Osteoblast (primary cell): ENCODE data around the gene ADCY1. TPM values are rescaled to one million over a fixed set of nuclear protein-coding genes. Genes with fewer than 3 reads are reported as not detected.

Experiments
- DNase-seq: peaks from one replicate; pipeline ENCODE4 v3.0.0; 2011; ENCODE audit warnings: low spot score, mixed read lengths; ENCODE audit not compliant: insufficient read length; ENCODE audit errors: missing footprints
- H2AFZ ChIP-seq: 2 replicates; pipeline ENCODE4 v1.6.0; 2011; ENCODE audit warnings: mild to moderate bottlenecking, low read length
- H3K27ac ChIP-seq: 2 replicates; pipeline ENCODE4 v1.5.1; 2011; ENCODE audit warnings: mild to moderate bottlenecking, low read depth, low read length, moderate library complexity
- H3K27me3 ChIP-seq: 2 replicates; pipeline ENCODE4 v1.6.0; 2012; ENCODE audit warnings: mild to moderate bottlenecking, control low read depth, inconsistent platforms, low read length, moderate library complexity; ENCODE audit not compliant: insufficient read depth
- H3K36me3 ChIP-seq: 2 replicates; pipeline ENCODE4 v1.5.1; 2011; ENCODE audit warnings: mild to moderate bottlenecking, low read length, control low read depth, moderate library complexity; ENCODE audit not compliant: insufficient read depth
- H3K4me1 ChIP-seq: 2 replicates; pipeline ENCODE4 v1.5.1; 2011; ENCODE audit warnings: mild to moderate bottlenecking, low read length, control low read depth, moderate library complexity; ENCODE audit not compliant: insufficient read depth
- H3K4me2 ChIP-seq: 2 replicates; pipeline ENCODE4 v1.6.0; 2011; ENCODE audit warnings: mild to moderate bottlenecking, low read length; ENCODE audit not compliant: insufficient read depth
- H3K4me3 ChIP-seq: fragments of 200-600 bp; sonication (generic); 3 replicates; pipeline ENCODE4 v1.5.1; 2012; ENCODE audit warnings: mild to moderate bottlenecking, low read length, inconsistent platforms; ENCODE audit not compliant: insufficient read depth
- H3K79me2 ChIP-seq: 2 replicates; pipeline ENCODE4 v1.6.0; 2012; ENCODE audit warnings: mild to moderate bottlenecking, low read length, control low read depth, inconsistent platforms; ENCODE audit not compliant: insufficient read depth
- H3K9me3 ChIP-seq: 2 replicates; pipeline ENCODE4 v1.5.1; 2011; ENCODE audit warnings: low read depth, low read length, control low read depth
- H4K20me1 ChIP-seq: 2 replicates; pipeline ENCODE4 v1.6.0; 2012; ENCODE audit warnings: mild to moderate bottlenecking, low read length, control low read depth; ENCODE audit not compliant: insufficient read depth
- CTCF ChIP-seq: IDR thresholded peaks from 2 replicates; pipeline ENCODE4 v1.5.1; 2011; ENCODE audit warnings: mild to moderate bottlenecking, low read depth, low read length, moderate library complexity; ENCODE audit errors: extremely low read depth
- total RNA-seq: library from RNA; depleted of rRNA; stranded (reverse); fragments of >200 nt; gene quantifications from 2 replicates; pipeline ENCODE4 v1.2.3, GENCODE V29; 2012

The ADCY1 gene
- total RNA-seq, 1 donor, result 1.1 TPM

- Histone ChIP-seq H3K27ac (no peak overlapping the region), H3K36me3 (no peaks in the 10 kb centered on the region), H3K4me2 (no peak overlapping the region), H3K4me1 (no peaks in the 10 kb centered on the region), H2AFZ (no peak overlapping the region), H3K4me3 (no peak overlapping the region), H3K27me3 (peaks cover 2% of the 10 kb centered on the region), H3K9me3 (no peaks in the 10 kb centered on the region), H4K20me1 (no peaks in the 10 kb centered on the region), H3K79me2 (no peaks in the 10 kb centered on the region)
- no peak for DNase-seq
- no peak for TF ChIP-seq CTCF
Measured at GRCh38 chr7:45657890-45658715, 83.9 kb downstream of the ADCY1 start.

- TF ChIP-seq CTCF, result no peak
- no peaks in the 10 kb centered on the region for H3K79me2 ChIP-seq
- no peaks in the 10 kb centered on the region for H3K9me3 ChIP-seq
- no peaks in the 10 kb centered on the region for H3K4me1 ChIP-seq
- no peak overlapping the region for H3K4me2 ChIP-seq
- no peaks in the 10 kb centered on the region for H3K36me3 ChIP-seq
- no peak overlapping the region for H3K27ac ChIP-seq
- peaks cover 2% of the 10 kb centered on the region for H3K27me3 ChIP-seq
- no peak for DNase-seq
- no peak overlapping the region for H3K4me3 ChIP-seq
- H4K20me1 ChIP-seq, result no peaks in the 10 kb centered on the region
- no peak overlapping the region for H2AFZ ChIP-seq
Measured at GRCh38 chr7:45658716-45659495, 84.7 kb downstream of the ADCY1 start.

GRCh38 chr7:45659496-45660139 lies 85.5 kb downstream of the ADCY1 start:
- Histone ChIP-seq H3K4me1 (no peaks in the 10 kb centered on the region), H3K27me3 (peaks cover 2% of the 10 kb centered on the region)
- no peak for TF ChIP-seq CTCF

More at GRCh38 chr7:45659496-45660139, 85.5 kb downstream of the ADCY1 start:
- H3K36me3 ChIP-seq, result no peaks in the 10 kb centered on the region
- H3K27ac ChIP-seq, result no peak overlapping the region
- no peak overlapping the region for H3K4me3 ChIP-seq
- H2AFZ ChIP-seq, result no peak overlapping the region
- H4K20me1 ChIP-seq, result no peaks in the 10 kb centered on the region
- no peak for DNase-seq
- no peak overlapping the region for H3K4me2 ChIP-seq
- H3K79me2 ChIP-seq, result no peaks in the 10 kb centered on the region
- no peaks in the 10 kb centered on the region for H3K9me3 ChIP-seq
